Skin of body (tissue), 2 donors: ENCODE results near the gene SKOR1. TPM values are rescaled to one million over a fixed set of nuclear protein-coding genes. Genes with fewer than 3 reads are reported as not detected.

Experiments
- DNase-seq: peaks from one replicate; lab custom pipeline; 2025; lab: John Stamatoyannopoulos, UW
- total RNA-seq: library from RNA; depleted of rRNA; stranded (reverse); fragments of >200 nt; gene quantifications from one replicate; pipeline ENCODE4 v1.2.3, GENCODE V29; 2014

The SKOR1 gene
- total RNA-seq, 1 donor from 2014 or later, result 0.10 TPM

GRCh38 chr15:67850336-67850735 is 25.0 kb downstream of the SKOR1 start:
- no peak for DNase-seq

GRCh38 chr15:67850994-67851571 is 25.8 kb downstream of the SKOR1 start:
- no peak for DNase-seq

GRCh38 chr15:67852418-67852817 is 27.1 kb downstream of the SKOR1 start:
- no peak for DNase-seq

GRCh38 chr15:67853454-67853853 is 28.1 kb downstream of the SKOR1 start:
- DNase-seq, result no peak

GRCh38 chr15:67854358-67854757 is 29.0 kb downstream of the SKOR1 start:
- no peak for DNase-seq

GRCh38 chr15:67855842-67856241 is 30.5 kb downstream of the SKOR1 start:
- no peak for DNase-seq

GRCh38 chr15:67857220-67857619 is 31.9 kb downstream of the SKOR1 start:
- DNase-seq, result no peak

GRCh38 chr15:67859331-67859946 is 34.1 kb downstream of the SKOR1 start:
- DNase-seq, result no peak

GRCh38 chr15:67861983-67862382 is 36.7 kb downstream of the SKOR1 start:
- no peak for DNase-seq

- DNase-seq, result no peak
Measured at GRCh38 chr15:67862750-67863441, 37.6 kb downstream of the SKOR1 start.

- peak; percentile 68 for DNase-seq
Measured at GRCh38 chr15:67863442-67863987, 38.2 kb downstream of the SKOR1 start.

GRCh38 chr15:67865331-67865730 is 40.0 kb downstream of the SKOR1 start:
- peak; percentile 20 for DNase-seq

GRCh38 chr15:67865766-67866165 is 40.5 kb downstream of the SKOR1 start:
- no peak for DNase-seq

- no peak for DNase-seq
Measured at GRCh38 chr15:67869701-67870100, 44.4 kb downstream of the SKOR1 start.

GRCh38 chr15:67870868-67871408 is 45.6 kb downstream of the SKOR1 start:
- no peak for DNase-seq

- no peak for DNase-seq
Measured at GRCh38 chr15:67873777-67874176, 48.5 kb downstream of the SKOR1 start.

- DNase-seq, result no peak
Measured at GRCh38 chr15:67878712-67879206, 53.5 kb downstream of the SKOR1 start.

- no peak for DNase-seq
Measured at GRCh38 chr15:67879440-67880129, 54.3 kb downstream of the SKOR1 start.

- DNase-seq, result no peak
Measured at GRCh38 chr15:67880651-67881182, 55.4 kb downstream of the SKOR1 start.

- no peak for DNase-seq
Measured at GRCh38 chr15:67882487-67883233, 57.4 kb downstream of the SKOR1 start.
